ENCODE measurements around the gene KIF1C.

DNA sequence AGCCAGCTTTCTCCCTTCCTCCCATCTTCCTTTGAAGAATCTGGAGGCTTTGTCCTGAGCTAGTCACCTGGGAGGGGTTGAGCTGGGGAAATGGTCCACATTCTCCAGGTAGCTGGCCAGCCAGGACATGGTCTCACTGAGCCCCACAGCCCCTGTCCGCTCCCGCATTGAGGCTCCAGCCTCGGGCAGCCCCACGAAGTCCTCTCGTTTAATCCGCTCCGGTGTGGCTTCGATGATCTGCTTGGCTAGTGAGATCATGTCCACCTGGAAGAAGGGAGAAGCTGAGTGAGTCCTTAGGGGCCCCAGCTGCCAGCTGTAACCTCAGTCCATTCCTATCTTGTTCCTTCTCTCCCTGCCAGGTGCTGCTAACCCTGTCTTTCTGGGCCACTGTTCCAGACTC lies 27.5 kb upstream of the KIF1C start:
- TF ChIP-seq, protein P1, sequence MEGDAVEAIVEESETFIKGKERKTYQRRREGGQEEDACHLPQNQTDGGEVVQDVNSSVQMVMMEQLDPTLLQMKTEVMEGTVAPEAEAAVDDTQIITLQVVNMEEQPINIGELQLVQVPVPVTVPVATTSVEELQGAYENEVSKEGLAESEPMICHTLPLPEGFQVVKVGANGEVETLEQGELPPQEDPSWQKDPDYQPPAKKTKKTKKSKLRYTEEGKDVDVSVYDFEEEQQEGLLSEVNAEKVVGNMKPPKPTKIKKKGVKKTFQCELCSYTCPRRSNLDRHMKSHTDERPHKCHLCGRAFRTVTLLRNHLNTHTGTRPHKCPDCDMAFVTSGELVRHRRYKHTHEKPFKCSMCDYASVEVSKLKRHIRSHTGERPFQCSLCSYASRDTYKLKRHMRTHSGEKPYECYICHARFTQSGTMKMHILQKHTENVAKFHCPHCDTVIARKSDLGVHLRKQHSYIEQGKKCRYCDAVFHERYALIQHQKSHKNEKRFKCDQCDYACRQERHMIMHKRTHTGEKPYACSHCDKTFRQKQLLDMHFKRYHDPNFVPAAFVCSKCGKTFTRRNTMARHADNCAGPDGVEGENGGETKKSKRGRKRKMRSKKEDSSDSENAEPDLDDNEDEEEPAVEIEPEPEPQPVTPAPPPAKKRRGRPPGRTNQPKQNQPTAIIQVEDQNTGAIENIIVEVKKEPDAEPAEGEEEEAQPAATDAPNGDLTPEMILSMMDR (conservative IDR thresholded peaks at IDR 0.05) = no peak
- no peak for TF ChIP-seq ZFX (IDR thresholded peaks at IDR 0.05)

Measured in C4-2B (cell line).